Measurements from ENCODE around the gene GUCY1A1.

DNA sequence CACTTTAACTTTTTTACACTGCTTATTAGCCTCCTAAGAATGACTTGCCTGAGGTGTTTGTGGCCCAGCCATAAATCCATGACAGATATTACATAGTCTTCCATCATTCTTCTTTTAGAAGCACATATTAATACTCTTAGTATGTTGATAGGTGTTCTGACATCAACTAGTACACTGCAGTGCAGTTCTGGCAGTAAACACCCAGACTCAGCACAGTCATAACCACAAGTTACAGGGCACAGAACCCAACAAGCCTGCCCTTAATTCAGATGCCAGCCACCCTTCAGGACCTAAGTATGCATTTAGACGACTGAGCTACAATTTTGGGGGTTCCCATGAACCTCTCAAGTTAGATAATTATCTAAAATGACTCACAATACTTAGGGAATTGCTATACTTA lies 55.7 kb downstream of the GUCY1A1 start:
- TF ChIP-seq, protein P1, sequence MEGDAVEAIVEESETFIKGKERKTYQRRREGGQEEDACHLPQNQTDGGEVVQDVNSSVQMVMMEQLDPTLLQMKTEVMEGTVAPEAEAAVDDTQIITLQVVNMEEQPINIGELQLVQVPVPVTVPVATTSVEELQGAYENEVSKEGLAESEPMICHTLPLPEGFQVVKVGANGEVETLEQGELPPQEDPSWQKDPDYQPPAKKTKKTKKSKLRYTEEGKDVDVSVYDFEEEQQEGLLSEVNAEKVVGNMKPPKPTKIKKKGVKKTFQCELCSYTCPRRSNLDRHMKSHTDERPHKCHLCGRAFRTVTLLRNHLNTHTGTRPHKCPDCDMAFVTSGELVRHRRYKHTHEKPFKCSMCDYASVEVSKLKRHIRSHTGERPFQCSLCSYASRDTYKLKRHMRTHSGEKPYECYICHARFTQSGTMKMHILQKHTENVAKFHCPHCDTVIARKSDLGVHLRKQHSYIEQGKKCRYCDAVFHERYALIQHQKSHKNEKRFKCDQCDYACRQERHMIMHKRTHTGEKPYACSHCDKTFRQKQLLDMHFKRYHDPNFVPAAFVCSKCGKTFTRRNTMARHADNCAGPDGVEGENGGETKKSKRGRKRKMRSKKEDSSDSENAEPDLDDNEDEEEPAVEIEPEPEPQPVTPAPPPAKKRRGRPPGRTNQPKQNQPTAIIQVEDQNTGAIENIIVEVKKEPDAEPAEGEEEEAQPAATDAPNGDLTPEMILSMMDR (conservative IDR thresholded peaks at IDR 0.05; ENCODE audit: low read depth, low read length) = no peak
- TF ChIP-seq EZH2 (IDR thresholded peaks at IDR 0.05; ENCODE audit: low read length, unreplicated experiment) (no peak), EZH2phosphoT487 (IDR thresholded peaks at IDR 0.05; ENCODE audit: borderline replicate concordance, low read length) (no peak)

Measured in PC-3 (cell line).